Activated CD8-positive, alpha-beta T cell treated with anti-CD3 and anti-CD28 coated beads for 36 hours (primary cell): ENCODE data around the gene BMP10. TPM values are rescaled to one million over a fixed set of nuclear protein-coding genes. Genes with fewer than 3 reads are reported as not detected.

Experiments used
- ATAC-seq: fragments of 200-7000 bp; cut with Tn5 transposase; one replicate; pipeline ENCODE4 v1.10.0; 2021; ENCODE audit warnings: mild to moderate bottlenecking, moderate library complexity
- CTCF ChIA-PET: fragments of 350-600 bp; sonication (Branson Sonifier 250); formaldehyde crosslinking; loops from one replicate; lab custom pipeline; 2021; ENCODE audit warnings: antibody characterized with exemption; lab: Charles Lee
- POLR2A ChIA-PET: fragments of 350-600 bp; sonication (Branson Sonifier 250); formaldehyde crosslinking; loops from one replicate; lab custom pipeline; 2021; ENCODE audit warnings: antibody characterized with exemption; lab: Charles Lee
- DNase-seq: peaks from one replicate; pipeline ENCODE4 v3.0.0-alpha.2; 2020
- H3K27ac Mint-ChIP-seq: one replicate; pipeline ENCODE4 v1.8.0; 2021; ENCODE audit warnings: mild to moderate bottlenecking, mixed read lengths
- H3K27me3 Mint-ChIP-seq: one replicate; pipeline ENCODE4 v1.8.0; 2021; ENCODE audit warnings: mixed read lengths
- H3K36me3 Mint-ChIP-seq: one replicate; pipeline ENCODE4 v1.8.0; 2021; ENCODE audit warnings: low read depth, mixed read lengths
- H3K4me1 Mint-ChIP-seq: one replicate; pipeline ENCODE4 v1.8.0; 2021; ENCODE audit warnings: low read depth, mixed read lengths
- H3K4me3 Mint-ChIP-seq: one replicate; pipeline ENCODE4 v1.8.0; 2021; ENCODE audit warnings: mild to moderate bottlenecking, moderate library complexity, mixed read lengths
- H3K9me3 Mint-ChIP-seq: one replicate; pipeline ENCODE4 v1.8.0; 2021; ENCODE audit warnings: mixed read lengths
- CTCF ChIP-seq: fragments of 200-600 bp; IDR thresholded peaks from one replicate; pipeline ENCODE4 v1.8.0; 2022; ENCODE audit warnings: antibody characterized with exemption, mild to moderate bottlenecking
- intact Hi-C: fragments of 100-400 bp; cut with micrococcal nuclease; formaldehyde crosslinking; loops from one replicate; pipeline ENCODE4 v1.10.0; 2022
- total RNA-seq, 2 experiments: library from RNA; stranded (reverse); gene quantifications; one replicate each; pipeline ENCODE4 v1.2.3, GENCODE V29; 2021

The BMP10 gene
- total RNA-seq, 2 experiments from 2014 or later: not detected

GRCh38 chr2:68916226-68916625 lies 45.0 kb upstream of the BMP10 start:
- DNase-seq: no peak
- ChIA-PET POLR2A (interaction anchor here (1.0 kb wide), 1 partner anchor 9 kb away, joined by 3 read pairs; no protein-coding TSS in a partner anchor), CTCF (interaction anchor here (1.3 to 3.9 kb wide), 2 partner anchors 10 to 77 kb away, joined by 4 to 39 read pairs; no protein-coding TSS in a partner anchor)
- intact Hi-C loops: no loop called here
- Mint-ChIP-seq H3K4me1 (peaks cover 2% of the 10 kb centered on the region), H3K36me3 (no peaks in the 10 kb centered on the region), H3K9me3 (no peaks in the 10 kb centered on the region), H3K27ac (no peak overlapping the region), H3K27me3 (no peaks in the 10 kb centered on the region), H3K4me3 (no peak overlapping the region)
- no peak for TF ChIP-seq CTCF
- no peak for ATAC-seq

- ChIA-PET POLR2A (interaction anchor here (0.9 kb wide), 1 partner anchor 26 kb away, joined by 3 read pairs; no protein-coding TSS in a partner anchor), CTCF (interaction anchor here (1.0 to 3.9 kb wide), 7 partner anchors 11 to 452 kb away, joined by 3 to 39 read pairs (median 4); no protein-coding TSS in a partner anchor)
- Mint-ChIP-seq H3K4me3 (no peak overlapping the region), H3K9me3 (no peaks in the 10 kb centered on the region), H3K27me3 (no peaks in the 10 kb centered on the region), H3K27ac (no peak overlapping the region), H3K36me3 (no peaks in the 10 kb centered on the region), H3K4me1 (peaks cover 4% of the 10 kb centered on the region)
- ATAC-seq (no peak), DNase-seq (no peak)
- TF ChIP-seq CTCF: no peak
- intact Hi-C loops: no loop called here
Observed at GRCh38 chr2:68915393-68915792, 44.2 kb upstream of the BMP10 start.

- Mint-ChIP-seq H3K9me3 (no peaks in the 10 kb centered on the region), H3K4me1 (peaks cover 21% of the 10 kb centered on the region), H3K4me3 (no peak overlapping the region), H3K27ac (no peak overlapping the region), H3K36me3 (no peaks in the 10 kb centered on the region), H3K27me3 (no peaks in the 10 kb centered on the region)
- intact Hi-C loops: loop anchor here (5.0 kb wide), 2 partner anchors 81 to 426 kb away; no protein-coding TSS in a partner anchor
- ATAC-seq (no peak), DNase-seq (no peak)
- ChIA-PET POLR2A (interaction anchor here (1.1 kb wide), 1 partner anchor 197 kb away, joined by 3 read pairs; no protein-coding TSS in a partner anchor), CTCF (interaction anchor here (0.7 to 3.9 kb wide), 5 partner anchors 13 to 450 kb away, joined by 3 to 39 read pairs (median 11); no protein-coding TSS in a partner anchor)
- TF ChIP-seq CTCF: no peak
Observed at GRCh38 chr2:68913359-68913758, 42.2 kb upstream of the BMP10 start.

- ChIA-PET POLR2A (interaction anchor here (1.0 kb wide), 2 partner anchors 8 to 148 kb away, joined by 3 to 4 read pairs; no protein-coding TSS in a partner anchor), CTCF (interaction anchor here (1.3 to 3.9 kb wide), 6 partner anchors 13 to 449 kb away, joined by 3 to 39 read pairs (median 10); no protein-coding TSS in a partner anchor)
- H3K36me3 Mint-ChIP-seq: no peaks in the 10 kb centered on the region
- peak; percentile 75 for DNase-seq
- H3K27ac Mint-ChIP-seq: no peak overlapping the region
- no peaks in the 10 kb centered on the region for H3K9me3 Mint-ChIP-seq
- TF ChIP-seq CTCF: no peak
- H3K4me1 Mint-ChIP-seq: peaks cover 27% of the 10 kb centered on the region
- H3K27me3 Mint-ChIP-seq: no peaks in the 10 kb centered on the region
- intact Hi-C loops: loop anchor here (5.0 kb wide), 2 partner anchors 80 to 425 kb away; no protein-coding TSS in a partner anchor
- no peak overlapping the region for H3K4me3 Mint-ChIP-seq
- peak; percentile 22 for ATAC-seq
Observed at GRCh38 chr2:68912732-68913131, 41.5 kb upstream of the BMP10 start.

GRCh38 chr2:68912111-68912510 lies 40.9 kb upstream of the BMP10 start:
- intact Hi-C loops: loop anchor here (5.0 kb wide), 2 partner anchors 80 to 425 kb away; no protein-coding TSS in a partner anchor
- H3K9me3 Mint-ChIP-seq: no peaks in the 10 kb centered on the region

More at GRCh38 chr2:68912111-68912510, 40.9 kb upstream of the BMP10 start:
- ChIA-PET POLR2A (interaction anchor here (0.8 to 1.0 kb wide), 4 partner anchors 9 to 147 kb away, joined by 3 to 4 read pairs (median 3); no protein-coding TSS in a partner anchor), CTCF (interaction anchor here (0.8 to 3.9 kb wide), 11 partner anchors 13 to 449 kb away, joined by 3 to 39 read pairs (median 4); no protein-coding TSS in a partner anchor)
- Mint-ChIP-seq H3K4me1 (peaks cover 31% of the 10 kb centered on the region), H3K27ac (no peak overlapping the region), H3K36me3 (no peaks in the 10 kb centered on the region), H3K27me3 (no peaks in the 10 kb centered on the region), H3K4me3 (no peak overlapping the region)
- no peak for DNase-seq
- TF ChIP-seq CTCF: no peak
- no peak for ATAC-seq
